ENCODE data around the gene ATP5F1C. TPM values are rescaled to one million over a fixed set of nuclear protein-coding genes. Genes with fewer than 3 reads are reported as not detected.
"Not testable (repeated sequence)": the region's sequence is repeated elsewhere in the genome, so short reads cannot be mapped to it uniquely, and the experiment has no call there.

ATP5F1C gene
- total RNA-seq, 2 experiments from 2014 or later = 287 to 290 TPM

DNA sequence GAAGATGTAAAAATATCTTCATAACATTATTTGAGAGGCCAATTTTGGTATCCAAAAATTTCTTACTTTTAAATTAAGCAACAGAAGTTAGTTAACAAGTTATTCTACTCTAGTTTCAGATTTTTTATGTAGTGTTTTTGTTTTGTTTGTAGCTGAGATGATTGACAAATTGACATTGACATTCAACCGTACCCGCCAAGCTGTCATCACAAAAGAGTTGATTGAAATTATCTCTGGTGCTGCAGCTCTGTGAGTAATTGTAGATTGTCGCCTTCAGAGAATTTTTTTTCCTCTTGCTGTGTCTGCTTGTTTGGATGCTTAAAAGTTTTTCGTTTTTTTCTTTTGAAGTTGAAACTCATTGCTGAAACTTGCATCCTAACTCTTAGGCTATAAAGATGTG is 14.6 kb downstream of the ATP5F1C start:
- Mint-ChIP-seq H3K4me3 (no peak overlapping the region), H3K27me3 (ENCODE audit: low read depth) (no peaks in the 10 kb centered on the region), H3K9me3 (no peaks in the 10 kb centered on the region), H3K4me1 (ENCODE audit: low read depth) (no peaks in the 10 kb centered on the region), H3K27ac (no peak overlapping the region), H3K36me3 (ENCODE audit: low read depth) (peaks cover 35% of the 10 kb centered on the region)
- CTCF ChIA-PET = interaction anchor here (0.6 to 0.7 kb wide), 2 partner anchors 121 to 358 kb away, joined by 3 read pairs; no protein-coding TSS in a partner anchor
- DNase-seq = no peak
- intact Hi-C loops (cut with micrococcal nuclease) = no loop called here

DNA sequence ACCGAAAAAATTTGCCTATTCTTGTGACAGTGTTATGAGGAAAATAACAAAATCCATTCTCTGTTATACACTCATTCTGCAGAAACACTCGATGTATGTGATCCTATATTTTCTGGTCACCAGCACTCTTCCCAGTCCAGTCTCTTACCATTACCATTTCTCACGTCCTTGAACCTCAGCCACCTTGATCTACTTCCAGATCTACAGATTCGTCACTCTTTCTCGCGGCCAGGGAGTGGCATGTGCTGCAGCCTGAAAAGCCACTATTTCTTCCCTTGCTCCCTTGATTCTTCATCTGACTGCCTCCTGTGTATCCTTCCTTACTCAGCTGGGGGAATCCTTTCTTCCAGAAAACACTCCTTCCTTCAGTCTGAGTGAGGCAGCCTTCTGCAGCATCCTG is 16.2 kb downstream of the ATP5F1C start:
- intact Hi-C loops (cut with micrococcal nuclease) = no loop called here
- no peaks in the 10 kb centered on the region for H3K27me3 Mint-ChIP-seq (ENCODE audit: low read depth)
- peaks cover 35% of the 10 kb centered on the region for H3K36me3 Mint-ChIP-seq (ENCODE audit: low read depth)
- CTCF ChIA-PET = no interaction called here
- H3K4me1 Mint-ChIP-seq (ENCODE audit: low read depth) = no peaks in the 10 kb centered on the region
- no peaks in the 10 kb centered on the region for H3K9me3 Mint-ChIP-seq
- no peak for DNase-seq
- no peak overlapping the region for H3K4me3 Mint-ChIP-seq
- H3K27ac Mint-ChIP-seq = no peak overlapping the region

DNA sequence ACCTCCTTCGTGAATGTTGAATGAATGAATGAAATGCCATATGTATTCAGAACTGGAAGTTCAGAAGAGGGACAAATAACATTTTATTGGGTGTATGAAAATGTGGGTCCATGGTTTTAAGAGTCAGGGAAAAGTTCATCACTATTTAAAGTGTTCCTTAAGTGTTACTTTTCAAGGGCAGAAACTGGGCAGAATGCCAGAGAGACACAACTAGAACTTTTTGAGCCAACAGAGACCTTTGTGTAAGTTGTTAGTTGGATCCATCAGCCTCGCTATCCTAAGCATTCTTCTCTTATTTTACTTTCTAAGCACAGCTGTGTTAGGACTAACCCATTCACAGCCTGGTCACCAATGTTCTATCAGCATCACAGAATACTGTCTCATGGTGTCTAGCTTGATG is 16.8 kb downstream of the ATP5F1C start:
- no peak overlapping the region for H3K4me3 Mint-ChIP-seq
- H3K9me3 Mint-ChIP-seq = no peaks in the 10 kb centered on the region
- intact Hi-C loops (cut with micrococcal nuclease) = no loop called here
- no peaks in the 10 kb centered on the region for H3K4me1 Mint-ChIP-seq (ENCODE audit: low read depth)
- H3K27me3 Mint-ChIP-seq (ENCODE audit: low read depth) = no peaks in the 10 kb centered on the region
- no peak overlapping the region for H3K27ac Mint-ChIP-seq
- peaks cover 30% of the 10 kb centered on the region for H3K36me3 Mint-ChIP-seq (ENCODE audit: low read depth)
- DNase-seq = no peak
- CTCF ChIA-PET = no interaction called here

DNA sequence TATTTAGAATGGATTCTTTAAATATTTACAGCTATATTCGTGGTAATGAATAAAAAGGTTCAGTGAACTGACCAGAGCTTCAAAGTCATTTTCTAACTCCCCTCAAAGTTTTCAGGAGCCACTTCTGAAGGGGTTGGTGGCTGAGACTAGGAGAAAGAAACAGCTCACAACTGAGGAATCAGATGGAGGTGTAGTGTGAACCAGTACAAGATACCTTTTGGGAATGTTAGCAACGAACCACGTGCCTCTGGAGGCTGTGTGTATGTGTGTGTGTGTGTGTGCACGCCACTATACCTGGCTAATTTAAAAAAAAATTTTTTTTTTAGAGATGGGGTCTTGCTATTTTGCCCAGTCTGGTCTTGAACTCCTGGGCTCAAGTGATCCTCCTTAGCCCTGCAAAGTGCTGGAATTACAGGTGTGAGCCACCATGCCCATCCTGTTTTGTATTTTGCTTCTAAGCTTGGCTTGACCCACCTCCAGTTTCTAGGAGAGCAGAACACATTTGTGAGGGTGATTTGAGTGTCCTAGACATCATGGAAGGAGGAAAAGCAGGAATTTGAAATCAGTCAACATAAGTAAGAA is 20.8 kb downstream of the ATP5F1C start:
- Mint-ChIP-seq H3K4me1 (ENCODE audit: low read depth) (no peaks in the 10 kb centered on the region), H3K36me3 (ENCODE audit: low read depth) (peaks cover 14% of the 10 kb centered on the region), H3K27ac (no peak overlapping the region), H3K9me3 (no peaks in the 10 kb centered on the region), H3K27me3 (ENCODE audit: low read depth) (no peaks in the 10 kb centered on the region), H3K4me3 (no peak overlapping the region)
- intact Hi-C loops (cut with micrococcal nuclease) = no loop called here
- DNase-seq = no peak
- CTCF ChIA-PET = interaction anchor here (0.9 kb wide), 1 partner anchor 17 kb away, joined by 7 read pairs; no protein-coding TSS in a partner anchor

DNA sequence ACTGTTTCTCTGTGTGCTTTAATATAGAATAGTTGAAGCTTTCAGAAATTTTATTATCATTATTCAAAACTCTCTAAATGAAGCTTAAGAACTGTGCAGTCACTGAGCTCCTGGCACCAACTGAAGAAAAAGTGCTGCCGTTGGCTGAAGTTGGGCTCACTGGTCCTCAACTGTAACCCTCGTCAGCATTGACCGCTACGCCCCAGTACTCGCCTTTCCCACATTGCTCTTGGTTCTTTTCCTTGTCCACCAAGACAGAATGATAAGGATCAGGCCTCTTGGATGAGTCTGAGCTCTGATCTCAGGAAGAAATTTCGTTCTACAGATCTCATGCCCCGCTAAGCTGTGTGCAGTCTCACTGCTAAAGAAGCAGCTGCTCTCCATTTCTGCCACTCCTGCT is 22.5 kb downstream of the ATP5F1C start:
- Mint-ChIP-seq H3K9me3 (no peaks in the 10 kb centered on the region), H3K4me1 (ENCODE audit: low read depth) (no peaks in the 10 kb centered on the region), H3K4me3 (no peak overlapping the region), H3K36me3 (ENCODE audit: low read depth) (peaks cover 6% of the 10 kb centered on the region), H3K27ac (no peak overlapping the region), H3K27me3 (ENCODE audit: low read depth) (no peaks in the 10 kb centered on the region)
- no peak for DNase-seq
- CTCF ChIA-PET = no interaction called here
- intact Hi-C loops (cut with micrococcal nuclease) = no loop called here

DNA sequence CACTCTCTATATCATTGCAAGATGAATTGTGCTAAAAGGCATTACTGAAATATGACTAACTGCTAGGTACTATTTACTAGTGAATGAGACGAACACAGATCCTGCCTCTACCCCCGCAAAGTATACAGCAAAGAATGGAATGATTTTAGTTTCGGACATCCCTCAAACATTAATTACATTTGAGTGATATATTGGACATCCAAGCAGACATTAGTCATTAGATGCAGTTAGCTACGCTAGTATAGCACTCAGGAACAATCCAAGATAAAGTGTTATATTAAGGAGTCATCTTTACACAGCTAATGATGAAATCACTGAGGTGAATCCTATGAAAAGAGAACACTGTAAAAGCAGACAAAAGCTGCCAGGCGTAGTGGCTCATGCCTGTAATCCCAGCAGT is 23.0 kb downstream of the ATP5F1C start:
- no peaks in the 10 kb centered on the region for H3K9me3 Mint-ChIP-seq
- intact Hi-C loops (cut with micrococcal nuclease) = no loop called here
- H3K27ac Mint-ChIP-seq = no peak overlapping the region
- CTCF ChIA-PET = no interaction called here
- no peaks in the 10 kb centered on the region for H3K27me3 Mint-ChIP-seq (ENCODE audit: low read depth)
- no peak overlapping the region for H3K4me3 Mint-ChIP-seq
- no peak for DNase-seq
- no peaks in the 10 kb centered on the region for H3K4me1 Mint-ChIP-seq (ENCODE audit: low read depth)
- peaks cover 6% of the 10 kb centered on the region for H3K36me3 Mint-ChIP-seq (ENCODE audit: low read depth)

DNA sequence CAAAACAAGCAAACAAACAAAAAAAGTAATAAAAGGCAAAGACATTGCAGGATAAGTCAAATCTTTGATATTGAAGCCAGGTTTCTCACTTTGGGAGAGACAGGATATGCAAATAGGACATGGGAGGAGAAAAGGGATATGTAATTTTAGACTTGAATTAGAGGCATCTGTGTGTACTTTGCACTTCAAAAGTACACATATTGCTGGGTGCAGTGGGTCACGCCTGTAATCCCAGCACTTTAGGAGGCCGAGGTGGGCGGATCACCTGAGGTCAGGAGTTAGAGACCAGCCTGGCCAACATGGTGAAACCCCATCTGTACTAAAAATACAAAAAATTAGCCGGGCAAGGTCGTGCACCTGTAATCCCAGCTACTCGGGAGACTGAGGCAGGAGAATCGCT is 23.8 kb downstream of the ATP5F1C start:
- CTCF ChIA-PET; intact Hi-C loops (cut with micrococcal nuclease): not testable (repeated sequence)

DNA sequence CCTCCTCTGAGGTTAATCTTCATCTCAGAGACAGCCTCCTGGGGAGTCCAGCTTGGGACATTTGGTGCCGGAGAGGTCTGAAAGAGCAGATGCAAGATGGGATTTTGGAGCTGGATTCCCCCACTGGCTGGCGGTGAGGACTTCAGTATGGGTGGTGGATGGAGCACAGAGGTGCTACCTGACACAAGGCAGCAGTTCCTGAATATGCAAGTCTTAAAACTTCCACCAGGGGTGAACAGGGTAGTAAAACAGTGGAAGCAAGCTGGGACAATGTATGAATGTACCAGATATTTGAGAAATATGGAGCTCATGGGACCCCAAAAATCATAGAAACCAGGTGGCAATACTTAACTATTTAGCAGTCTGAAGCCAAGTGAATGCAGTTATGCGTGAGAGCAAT is 25.5 kb downstream of the ATP5F1C start:
- CTCF ChIA-PET = no interaction called here
- no peak for DNase-seq
- no peaks in the 10 kb centered on the region for H3K9me3 Mint-ChIP-seq
- peaks cover 6% of the 10 kb centered on the region for H3K4me1 Mint-ChIP-seq (ENCODE audit: low read depth)
- intact Hi-C loops (cut with micrococcal nuclease) = no loop called here
- no peak overlapping the region for H3K4me3 Mint-ChIP-seq
- H3K36me3 Mint-ChIP-seq (ENCODE audit: low read depth) = no peaks in the 10 kb centered on the region
- H3K27me3 Mint-ChIP-seq (ENCODE audit: low read depth) = no peaks in the 10 kb centered on the region
- H3K27ac Mint-ChIP-seq = no peak overlapping the region

More for the DNA sequence above, 23.8 kb downstream of the ATP5F1C start:
- not testable (repeated sequence) for H3K4me3 Mint-ChIP-seq; H3K27me3 Mint-ChIP-seq (ENCODE audit: low read depth); H3K36me3 Mint-ChIP-seq (ENCODE audit: low read depth); DNase-seq; H3K9me3 Mint-ChIP-seq; H3K27ac Mint-ChIP-seq; H3K4me1 Mint-ChIP-seq (ENCODE audit: low read depth)

DNA sequence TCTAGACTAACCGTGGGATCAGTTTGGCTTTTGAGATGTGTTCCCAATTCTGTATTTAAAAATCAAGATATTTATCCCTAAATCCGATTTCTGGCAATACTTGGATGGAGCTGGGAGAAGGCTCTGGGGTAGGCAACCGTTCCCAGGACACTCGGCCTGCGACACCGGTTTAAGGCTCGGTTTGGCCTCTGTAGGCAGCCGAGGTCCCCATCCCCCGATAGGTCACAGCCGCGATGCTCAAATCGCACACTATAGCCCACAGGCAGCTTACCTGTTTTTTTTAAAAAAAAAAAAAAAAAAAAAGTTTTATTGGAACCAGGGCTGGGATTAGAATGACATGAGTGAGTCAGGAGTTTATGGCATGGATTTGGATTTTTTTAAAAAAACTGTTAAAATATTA is 29.6 kb downstream of the ATP5F1C start:
- CTCF ChIA-PET = interaction anchor here (0.7 kb wide), 3 partner anchors 35 to 285 kb away, joined by 3 to 4 read pairs (median 4); no protein-coding TSS in a partner anchor
- H3K27ac Mint-ChIP-seq = peak overlapping the region; percentile 62
- peaks cover 28% of the 10 kb centered on the region for H3K4me1 Mint-ChIP-seq (ENCODE audit: low read depth)
- no peaks in the 10 kb centered on the region for H3K9me3 Mint-ChIP-seq
- DNase-seq = no peak
- H3K27me3 Mint-ChIP-seq (ENCODE audit: low read depth) = no peaks in the 10 kb centered on the region
- peaks cover 4% of the 10 kb centered on the region for H3K36me3 Mint-ChIP-seq (ENCODE audit: low read depth)
- H3K4me3 Mint-ChIP-seq = peak overlapping the region; percentile 94
- intact Hi-C loops (cut with micrococcal nuclease) = no loop called here

DNA sequence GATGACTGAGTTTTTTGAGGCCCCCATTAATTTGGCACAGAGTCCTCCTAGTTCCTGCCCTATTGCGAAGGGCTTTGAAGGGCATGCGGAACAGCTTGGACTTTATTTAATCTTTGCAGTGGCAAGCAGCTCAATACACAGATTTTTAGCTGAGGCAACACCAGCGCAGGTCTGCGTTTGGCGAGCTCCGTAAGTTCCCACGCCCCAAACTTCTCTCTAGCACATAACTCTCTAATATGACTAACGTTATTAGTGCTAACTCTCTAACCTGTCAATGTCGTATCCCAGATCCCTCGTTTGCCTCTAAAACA is 30.0 kb downstream of the ATP5F1C start:
- CTCF ChIA-PET = interaction anchor here (0.7 kb wide), 3 partner anchors 34 to 286 kb away, joined by 3 to 4 read pairs (median 4); no protein-coding TSS in a partner anchor
- Mint-ChIP-seq H3K9me3 (no peaks in the 10 kb centered on the region), H3K27ac (peak overlapping the region; percentile 62), H3K4me3 (peak overlapping the region; percentile 94), H3K36me3 (ENCODE audit: low read depth) (peaks cover 4% of the 10 kb centered on the region), H3K4me1 (ENCODE audit: low read depth) (peaks cover 28% of the 10 kb centered on the region), H3K27me3 (ENCODE audit: low read depth) (no peaks in the 10 kb centered on the region)
- intact Hi-C loops (cut with micrococcal nuclease) = loop anchor here (1.0 to 2.0 kb wide), 3 partner anchors 30 to 237 kb away; partner anchors contain the start of genes ATP5F1C and GATA3
- DNase-seq = no peak

DNA sequence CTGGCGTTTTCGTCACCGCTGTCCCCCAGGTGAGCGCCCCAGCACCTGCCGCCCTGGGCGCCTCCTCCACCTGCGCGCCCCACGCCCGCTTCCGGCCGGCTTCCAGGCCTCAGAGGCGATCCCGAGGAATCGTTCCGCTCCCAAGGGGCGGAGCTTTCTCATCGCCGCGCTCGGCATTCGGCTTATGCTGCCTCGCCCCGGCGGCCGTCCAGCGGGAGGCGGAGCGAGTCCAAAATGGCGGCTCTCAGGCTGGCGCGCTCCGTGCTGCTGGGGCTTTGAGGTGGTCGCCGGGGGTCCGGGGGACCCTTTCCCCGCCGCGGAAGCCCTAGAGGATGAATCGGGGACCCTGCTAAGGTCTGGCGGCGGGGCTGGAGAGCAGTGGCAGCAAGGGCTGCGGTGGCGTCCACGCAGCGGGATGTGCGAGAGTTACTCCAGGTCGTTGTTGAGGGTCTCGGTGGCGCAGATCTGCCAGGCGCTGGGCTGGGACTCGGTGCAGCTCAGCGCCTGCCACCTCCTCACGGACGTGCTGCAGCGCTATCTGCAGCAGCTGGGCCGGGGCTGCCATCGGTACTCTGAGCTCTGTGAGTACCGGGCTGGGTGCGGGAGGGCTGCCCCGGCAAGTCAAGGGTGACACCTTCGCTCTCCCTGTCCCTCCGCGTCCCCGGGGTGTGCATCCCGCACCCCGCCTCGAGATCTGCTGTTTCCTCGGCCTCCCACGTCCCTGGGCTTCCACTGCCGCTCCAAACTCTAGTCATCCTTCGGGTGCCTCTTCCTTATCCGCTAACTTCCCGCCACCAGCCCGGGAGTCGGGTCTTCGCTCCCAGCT is 30.5 kb downstream of the ATP5F1C start, which contains the start of gene TAF3:
Gene TAF3 (plus strand): TSS at position 211 of the 826 bp plus-strand sequence. CDS start 205 bp downstream, at position 416.
- peak within 1 kb of the TSS; percentile 94 for H3K4me3 Mint-ChIP-seq
- intact Hi-C loops (cut with micrococcal nuclease) = loop anchor here (1.0 to 2.0 kb wide), 3 partner anchors 30 to 236 kb away; partner anchors contain the start of genes ATP5F1C and GATA3
- H3K9me3 Mint-ChIP-seq = no peaks in the 10 kb centered on the region
- H3K36me3 Mint-ChIP-seq (ENCODE audit: low read depth) = peaks cover 4% of the 10 kb centered on the region
- CTCF ChIA-PET = interaction anchor here (0.6 kb wide), 1 partner anchor 26 kb away, joined by 3 read pairs; no protein-coding TSS in a partner anchor
- peaks cover 28% of the 10 kb centered on the region for H3K4me1 Mint-ChIP-seq (ENCODE audit: low read depth)
- peak; percentile 95 for DNase-seq
- no peaks in the 10 kb centered on the region for H3K27me3 Mint-ChIP-seq (ENCODE audit: low read depth)
- H3K27ac Mint-ChIP-seq = peak within 1 kb of the TSS; percentile 62

DNA sequence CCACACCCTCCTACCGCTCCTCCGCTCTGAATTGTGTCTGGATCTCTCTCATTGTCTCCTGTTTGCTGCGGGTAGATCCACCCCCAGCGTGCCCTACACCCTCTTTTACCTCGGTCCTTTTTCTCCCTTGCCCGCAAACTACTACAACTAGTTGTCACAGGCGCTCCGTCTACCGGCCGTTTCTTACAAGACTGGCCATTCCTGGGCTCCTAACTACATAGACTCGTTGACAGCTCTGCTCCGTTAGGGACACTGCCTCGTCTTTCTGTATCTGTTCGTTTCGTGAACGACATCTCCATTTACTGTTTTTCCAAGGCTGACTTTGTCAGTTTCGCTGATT is 31.1 kb downstream of the ATP5F1C start:
- H3K9me3 Mint-ChIP-seq = no peaks in the 10 kb centered on the region
- intact Hi-C loops (cut with micrococcal nuclease) = loop anchor here (2.0 kb wide), 1 partner anchor 236 kb away; the partner anchor contains the start of gene GATA3
- H3K36me3 Mint-ChIP-seq (ENCODE audit: low read depth) = peaks cover 4% of the 10 kb centered on the region
- peak overlapping the region; percentile 37 for H3K27ac Mint-ChIP-seq
- DNase-seq = peak; percentile 53
- CTCF ChIA-PET = interaction anchor here (0.6 to 1.5 kb wide), 2 partner anchors 27 to 28 kb away, joined by 3 read pairs; no protein-coding TSS in a partner anchor
- H3K27me3 Mint-ChIP-seq (ENCODE audit: low read depth) = no peaks in the 10 kb centered on the region
- peaks cover 28% of the 10 kb centered on the region for H3K4me1 Mint-ChIP-seq (ENCODE audit: low read depth)
- H3K4me3 Mint-ChIP-seq = peak overlapping the region; percentile 94

Measured in activated naive CD4-positive, alpha-beta T cell treated with anti-CD3 and anti-CD28 coated beads for 36 hours (primary cell).